ENCODE results near the gene DSG4.

The DSG4 gene

GRCh38 chr18:31407649-31408048, 31.1 kb downstream of the DSG4 start:
- TF ChIP-seq, protein P1, sequence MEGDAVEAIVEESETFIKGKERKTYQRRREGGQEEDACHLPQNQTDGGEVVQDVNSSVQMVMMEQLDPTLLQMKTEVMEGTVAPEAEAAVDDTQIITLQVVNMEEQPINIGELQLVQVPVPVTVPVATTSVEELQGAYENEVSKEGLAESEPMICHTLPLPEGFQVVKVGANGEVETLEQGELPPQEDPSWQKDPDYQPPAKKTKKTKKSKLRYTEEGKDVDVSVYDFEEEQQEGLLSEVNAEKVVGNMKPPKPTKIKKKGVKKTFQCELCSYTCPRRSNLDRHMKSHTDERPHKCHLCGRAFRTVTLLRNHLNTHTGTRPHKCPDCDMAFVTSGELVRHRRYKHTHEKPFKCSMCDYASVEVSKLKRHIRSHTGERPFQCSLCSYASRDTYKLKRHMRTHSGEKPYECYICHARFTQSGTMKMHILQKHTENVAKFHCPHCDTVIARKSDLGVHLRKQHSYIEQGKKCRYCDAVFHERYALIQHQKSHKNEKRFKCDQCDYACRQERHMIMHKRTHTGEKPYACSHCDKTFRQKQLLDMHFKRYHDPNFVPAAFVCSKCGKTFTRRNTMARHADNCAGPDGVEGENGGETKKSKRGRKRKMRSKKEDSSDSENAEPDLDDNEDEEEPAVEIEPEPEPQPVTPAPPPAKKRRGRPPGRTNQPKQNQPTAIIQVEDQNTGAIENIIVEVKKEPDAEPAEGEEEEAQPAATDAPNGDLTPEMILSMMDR (conservative IDR thresholded peaks at IDR 0.05): no peak
- no peak for TF ChIP-seq ZFX (IDR thresholded peaks at IDR 0.05)

GRCh38 chr18:31409276-31409675, 32.7 kb downstream of the DSG4 start:
- H3K27ac ChIP-seq: no peak overlapping the region
- TF ChIP-seq ZFX (IDR thresholded peaks at IDR 0.05): no peak
- TF ChIP-seq, protein P1 (conservative IDR thresholded peaks at IDR 0.05): no peak

More at GRCh38 chr18:31407649-31408048, 31.1 kb downstream of the DSG4 start:
- H3K27ac ChIP-seq: no peak overlapping the region

- no peak for TF ChIP-seq ZFX (IDR thresholded peaks at IDR 0.05)
- TF ChIP-seq, protein P1 (conservative IDR thresholded peaks at IDR 0.05): no peak
- H3K27ac ChIP-seq: no peak overlapping the region
Observed at GRCh38 chr18:31410716-31411483, 34.3 kb downstream of the DSG4 start.

GRCh38 chr18:31413137-31413536, 36.6 kb downstream of the DSG4 start:
- no peak overlapping the region for H3K27ac ChIP-seq
- no peak for TF ChIP-seq ZFX (IDR thresholded peaks at IDR 0.05)
- TF ChIP-seq, protein P1 (conservative IDR thresholded peaks at IDR 0.05): no peak

DNA sequence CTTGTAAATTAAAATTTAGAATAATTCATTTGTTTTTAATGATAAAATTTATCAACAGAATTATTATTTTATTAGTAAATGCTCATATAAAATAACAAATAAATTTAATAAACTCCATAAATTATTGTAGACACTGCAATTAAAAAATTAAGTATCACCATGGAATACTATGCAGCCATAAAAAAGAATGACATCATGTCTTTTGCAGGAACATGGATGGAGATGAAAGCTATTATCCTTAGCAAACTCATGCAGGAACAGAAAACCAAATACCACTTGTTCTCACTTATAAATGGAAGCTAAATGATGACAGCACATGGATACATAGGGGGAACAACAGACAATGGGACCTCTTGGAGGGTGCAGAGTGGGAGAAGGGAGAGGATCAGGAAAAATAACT, 41.3 kb downstream of the DSG4 start:
- TF ChIP-seq, protein P1 (conservative IDR thresholded peaks at IDR 0.05): no peak
- TF ChIP-seq ZFX (IDR thresholded peaks at IDR 0.05): no peak
- no peak overlapping the region for H3K27ac ChIP-seq

GRCh38 chr18:31419457-31419932, 42.9 kb downstream of the DSG4 start:
- TF ChIP-seq, protein P1 (conservative IDR thresholded peaks at IDR 0.05): no peak
- no peak for TF ChIP-seq ZFX (IDR thresholded peaks at IDR 0.05)

GRCh38 chr18:31420032-31420431, 43.5 kb downstream of the DSG4 start:
- TF ChIP-seq, protein P1 (conservative IDR thresholded peaks at IDR 0.05): no peak
- TF ChIP-seq ZFX (IDR thresholded peaks at IDR 0.05): no peak
- H3K27ac ChIP-seq: no peak overlapping the region

More at GRCh38 chr18:31419457-31419932, 42.9 kb downstream of the DSG4 start:
- peak overlapping the region; percentile 26 for H3K27ac ChIP-seq

Measured in C4-2B (cell line).